ENCODE data around the gene TEAD1.

TEAD1 gene

GRCh38 chr11:12768726-12769673 is 94.8 kb downstream of the TEAD1 start:
- no peak for DNase-seq

GRCh38 chr11:12769834-12770345 is 95.7 kb downstream of the TEAD1 start:
- no peak for DNase-seq

- no peak for DNase-seq
These were observed 96.2 kb downstream of the TEAD1 start for GRCh38 chr11:12770435-12770834.

GRCh38 chr11:12770966-12771597 is 96.9 kb downstream of the TEAD1 start:
- no peak for DNase-seq

GRCh38 chr11:12771875-12772274 is 97.7 kb downstream of the TEAD1 start:
- DNase-seq = no peak

GRCh38 chr11:12772324-12772723 is 98.1 kb downstream of the TEAD1 start:
- no peak for DNase-seq

- DNase-seq = no peak
These were observed 99.4 kb downstream of the TEAD1 start for GRCh38 chr11:12773591-12773990.

GRCh38 chr11:12775955-12776354 is 101.7 kb downstream of the TEAD1 start:
- no peak for DNase-seq

- no peak for DNase-seq
These were observed 103.1 kb downstream of the TEAD1 start for GRCh38 chr11:12777208-12777874.

GRCh38 chr11:12778240-12778905 is 104.2 kb downstream of the TEAD1 start:
- DNase-seq = no peak

- DNase-seq = no peak
These were observed 109.5 kb downstream of the TEAD1 start for GRCh38 chr11:12783765-12784164.

GRCh38 chr11:12784445-12784844 is 110.2 kb downstream of the TEAD1 start:
- no peak for DNase-seq

GRCh38 chr11:12784987-12785386 is 110.8 kb downstream of the TEAD1 start:
- no peak for DNase-seq

GRCh38 chr11:12785901-12786300 is 111.7 kb downstream of the TEAD1 start:
- DNase-seq = no peak

GRCh38 chr11:12786450-12786849 is 112.2 kb downstream of the TEAD1 start:
- no peak for DNase-seq

- no peak for DNase-seq
These were observed 112.7 kb downstream of the TEAD1 start for GRCh38 chr11:12786891-12787290.

GRCh38 chr11:12787847-12788246 is 113.6 kb downstream of the TEAD1 start:
- DNase-seq = no peak

- DNase-seq = no peak
These were observed 114.8 kb downstream of the TEAD1 start for GRCh38 chr11:12789054-12789453.

GRCh38 chr11:12789596-12790215 is 115.5 kb downstream of the TEAD1 start:
- DNase-seq = no peak

- no peak for DNase-seq
These were observed 116.8 kb downstream of the TEAD1 start for GRCh38 chr11:12790861-12791616.

- DNase-seq = no peak
These were observed 117.8 kb downstream of the TEAD1 start for GRCh38 chr11:12792018-12792417.

GRCh38 chr11:12792590-12792989 is 118.4 kb downstream of the TEAD1 start:
- no peak for DNase-seq

Data from stimulated activated CD4-positive, alpha-beta T cell treated with anti-CD3 and anti-CD28 coated beads, Interleukin-2, amount 100 ng/mL, for 48 hours (primary cell).